Measurements from ENCODE around the gene ASCC1. TPM values are rescaled to one million over a fixed set of nuclear protein-coding genes. Genes with fewer than 3 reads are reported as not detected.
A peak's percentile ranks its signal among the peaks of the same experiment; 100 is the strongest.

ASCC1 gene
- total and polyA plus RNA-seq, 2 of the 13 experiments (the other 11 are each of a cell fraction or from before 2014, with no cell fraction given): 21.6 to 30.1 TPM

DNA sequence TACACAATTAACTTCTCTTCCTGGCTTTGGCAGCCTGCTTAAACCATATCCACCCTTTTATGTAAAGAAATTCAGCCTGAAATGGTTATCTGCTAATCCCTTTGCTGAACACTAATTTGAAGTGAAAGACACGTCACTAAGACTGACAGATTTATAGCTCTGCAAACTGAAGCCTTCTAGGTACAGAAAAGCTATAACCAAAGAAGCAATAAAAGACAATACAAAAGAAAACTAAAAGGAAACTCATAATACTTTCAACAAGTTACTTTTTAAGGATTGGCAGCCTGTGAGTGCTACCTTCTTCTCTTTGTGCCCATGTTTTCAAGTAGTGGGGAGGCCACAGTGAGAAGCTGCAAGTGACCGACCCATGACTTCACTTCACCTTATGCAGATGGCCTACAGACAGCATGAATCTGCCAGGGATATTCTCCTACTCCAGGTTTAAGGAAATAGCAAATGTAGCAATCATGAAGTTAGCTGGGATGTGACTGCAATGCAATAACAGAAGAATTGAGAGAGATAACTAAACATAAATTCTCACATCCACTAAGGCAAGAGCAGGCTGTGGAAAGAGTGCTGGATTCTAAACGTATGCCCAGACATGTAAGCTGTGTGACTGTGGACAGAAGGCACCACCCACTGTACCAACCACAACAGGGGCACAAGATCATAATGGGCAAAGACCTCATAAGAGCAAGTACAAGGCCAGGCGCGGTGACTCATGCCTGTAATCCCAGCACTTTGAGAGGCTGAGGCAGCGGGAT is 117.1 kb downstream of the ASCC1 start (continued):
- TF ChIP-seq, protein P1, sequence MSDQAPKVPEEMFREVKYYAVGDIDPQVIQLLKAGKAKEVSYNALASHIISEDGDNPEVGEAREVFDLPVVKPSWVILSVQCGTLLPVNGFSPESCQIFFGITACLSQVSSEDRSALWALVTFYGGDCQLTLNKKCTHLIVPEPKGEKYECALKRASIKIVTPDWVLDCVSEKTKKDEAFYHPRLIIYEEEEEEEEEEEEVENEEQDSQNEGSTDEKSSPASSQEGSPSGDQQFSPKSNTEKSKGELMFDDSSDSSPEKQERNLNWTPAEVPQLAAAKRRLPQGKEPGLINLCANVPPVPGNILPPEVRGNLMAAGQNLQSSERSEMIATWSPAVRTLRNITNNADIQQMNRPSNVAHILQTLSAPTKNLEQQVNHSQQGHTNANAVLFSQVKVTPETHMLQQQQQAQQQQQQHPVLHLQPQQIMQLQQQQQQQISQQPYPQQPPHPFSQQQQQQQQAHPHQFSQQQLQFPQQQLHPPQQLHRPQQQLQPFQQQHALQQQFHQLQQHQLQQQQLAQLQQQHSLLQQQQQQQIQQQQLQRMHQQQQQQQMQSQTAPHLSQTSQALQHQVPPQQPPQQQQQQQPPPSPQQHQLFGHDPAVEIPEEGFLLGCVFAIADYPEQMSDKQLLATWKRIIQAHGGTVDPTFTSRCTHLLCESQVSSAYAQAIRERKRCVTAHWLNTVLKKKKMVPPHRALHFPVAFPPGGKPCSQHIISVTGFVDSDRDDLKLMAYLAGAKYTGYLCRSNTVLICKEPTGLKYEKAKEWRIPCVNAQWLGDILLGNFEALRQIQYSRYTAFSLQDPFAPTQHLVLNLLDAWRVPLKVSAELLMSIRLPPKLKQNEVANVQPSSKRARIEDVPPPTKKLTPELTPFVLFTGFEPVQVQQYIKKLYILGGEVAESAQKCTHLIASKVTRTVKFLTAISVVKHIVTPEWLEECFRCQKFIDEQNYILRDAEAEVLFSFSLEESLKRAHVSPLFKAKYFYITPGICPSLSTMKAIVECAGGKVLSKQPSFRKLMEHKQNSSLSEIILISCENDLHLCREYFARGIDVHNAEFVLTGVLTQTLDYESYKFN (CRISPR knock-in tag; conservative IDR thresholded peaks at IDR 0.05): 0 out of 2 replicates have a peak, but pooled peaks have one; percentile 7
- TF ChIP-seq, protein P2, sequence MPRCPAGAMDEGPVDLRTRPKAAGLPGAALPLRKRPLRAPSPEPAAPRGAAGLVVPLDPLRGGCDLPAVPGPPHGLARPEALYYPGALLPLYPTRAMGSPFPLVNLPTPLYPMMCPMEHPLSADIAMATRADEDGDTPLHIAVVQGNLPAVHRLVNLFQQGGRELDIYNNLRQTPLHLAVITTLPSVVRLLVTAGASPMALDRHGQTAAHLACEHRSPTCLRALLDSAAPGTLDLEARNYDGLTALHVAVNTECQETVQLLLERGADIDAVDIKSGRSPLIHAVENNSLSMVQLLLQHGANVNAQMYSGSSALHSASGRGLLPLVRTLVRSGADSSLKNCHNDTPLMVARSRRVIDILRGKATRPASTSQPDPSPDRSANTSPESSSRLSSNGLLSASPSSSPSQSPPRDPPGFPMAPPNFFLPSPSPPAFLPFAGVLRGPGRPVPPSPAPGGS (CRISPR knock-in tag; IDR thresholded peaks at IDR 0.05): no peak
- TF ChIP-seq JUNB (CRISPR knock-in tag; IDR thresholded peaks at IDR 0.05; ENCODE audit: borderline replicate concordance) (no peak; the same call in 1 of the 2 replicates), ZNF136 (CRISPR knock-in tag; IDR thresholded peaks at IDR 0.05; ENCODE audit: low read depth) (no peak), TARDBP (CRISPR knock-in tag; IDR thresholded peaks at IDR 0.05) (no peak), PHF21A (CRISPR knock-in tag; IDR thresholded peaks at IDR 0.05) (no peak), ZEB1 (IDR thresholded peaks at IDR 0.05; ENCODE audit: insufficient replicate concordance, low read depth) (no peak), ZNF124 (CRISPR knock-in tag; IDR thresholded peaks at IDR 0.05) (no peak)
- TF ChIP-seq, protein P3, sequence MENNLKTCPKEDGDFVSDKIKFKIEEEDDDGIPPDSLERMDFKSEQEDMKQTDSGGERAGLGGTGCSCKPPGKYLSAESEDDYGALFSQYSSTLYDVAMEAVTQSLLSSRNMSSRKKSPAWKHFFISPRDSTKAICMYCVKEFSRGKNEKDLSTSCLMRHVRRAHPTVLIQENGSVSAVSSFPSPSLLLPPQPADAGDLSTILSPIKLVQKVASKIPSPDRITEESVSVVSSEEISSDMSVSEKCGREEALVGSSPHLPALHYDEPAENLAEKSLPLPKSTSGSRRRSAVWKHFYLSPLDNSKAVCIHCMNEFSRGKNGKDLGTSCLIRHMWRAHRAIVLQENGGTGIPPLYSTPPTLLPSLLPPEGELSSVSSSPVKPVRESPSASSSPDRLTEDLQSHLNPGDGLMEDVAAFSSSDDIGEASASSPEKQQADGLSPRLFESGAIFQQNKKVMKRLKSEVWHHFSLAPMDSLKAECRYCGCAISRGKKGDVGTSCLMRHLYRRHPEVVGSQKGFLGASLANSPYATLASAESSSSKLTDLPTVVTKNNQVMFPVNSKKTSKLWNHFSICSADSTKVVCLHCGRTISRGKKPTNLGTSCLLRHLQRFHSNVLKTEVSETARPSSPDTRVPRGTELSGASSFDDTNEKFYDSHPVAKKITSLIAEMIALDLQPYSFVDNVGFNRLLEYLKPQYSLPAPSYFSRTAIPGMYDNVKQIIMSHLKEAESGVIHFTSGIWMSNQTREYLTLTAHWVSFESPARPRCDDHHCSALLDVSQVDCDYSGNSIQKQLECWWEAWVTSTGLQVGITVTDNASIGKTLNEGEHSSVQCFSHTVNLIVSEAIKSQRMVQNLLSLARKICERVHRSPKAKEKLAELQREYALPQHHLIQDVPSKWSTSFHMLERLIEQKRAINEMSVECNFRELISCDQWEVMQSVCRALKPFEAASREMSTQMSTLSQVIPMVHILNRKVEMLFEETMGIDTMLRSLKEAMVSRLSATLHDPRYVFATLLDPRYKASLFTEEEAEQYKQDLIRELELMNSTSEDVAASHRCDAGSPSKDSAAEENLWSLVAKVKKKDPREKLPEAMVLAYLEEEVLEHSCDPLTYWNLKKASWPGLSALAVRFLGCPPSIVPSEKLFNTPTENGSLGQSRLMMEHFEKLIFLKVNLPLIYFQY (CRISPR knock-in tag; IDR thresholded peaks at IDR 0.05; ENCODE audit: borderline replicate concordance): no peak
- TF ChIP-seq, protein P4, sequence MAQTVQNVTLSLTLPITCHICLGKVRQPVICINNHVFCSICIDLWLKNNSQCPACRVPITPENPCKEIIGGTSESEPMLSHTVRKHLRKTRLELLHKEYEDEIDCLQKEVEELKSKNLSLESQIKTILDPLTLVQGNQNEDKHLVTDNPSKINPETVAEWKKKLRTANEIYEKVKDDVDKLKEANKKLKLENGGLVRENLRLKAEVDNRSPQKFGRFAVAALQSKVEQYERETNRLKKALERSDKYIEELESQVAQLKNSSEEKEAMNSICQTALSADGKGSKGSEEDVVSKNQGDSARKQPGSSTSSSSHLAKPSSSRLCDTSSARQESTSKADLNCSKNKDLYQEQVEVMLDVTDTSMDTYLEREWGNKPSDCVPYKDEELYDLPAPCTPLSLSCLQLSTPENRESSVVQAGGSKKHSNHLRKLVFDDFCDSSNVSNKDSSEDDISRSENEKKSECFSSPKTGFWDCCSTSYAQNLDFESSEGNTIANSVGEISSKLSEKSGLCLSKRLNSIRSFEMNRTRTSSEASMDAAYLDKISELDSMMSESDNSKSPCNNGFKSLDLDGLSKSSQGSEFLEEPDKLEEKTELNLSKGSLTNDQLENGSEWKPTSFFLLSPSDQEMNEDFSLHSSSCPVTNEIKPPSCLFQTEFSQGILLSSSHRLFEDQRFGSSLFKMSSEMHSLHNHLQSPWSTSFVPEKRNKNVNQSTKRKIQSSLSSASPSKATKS (CRISPR knock-in tag; IDR thresholded peaks at IDR 0.05): no peak
- TF ChIP-seq, protein P5, sequence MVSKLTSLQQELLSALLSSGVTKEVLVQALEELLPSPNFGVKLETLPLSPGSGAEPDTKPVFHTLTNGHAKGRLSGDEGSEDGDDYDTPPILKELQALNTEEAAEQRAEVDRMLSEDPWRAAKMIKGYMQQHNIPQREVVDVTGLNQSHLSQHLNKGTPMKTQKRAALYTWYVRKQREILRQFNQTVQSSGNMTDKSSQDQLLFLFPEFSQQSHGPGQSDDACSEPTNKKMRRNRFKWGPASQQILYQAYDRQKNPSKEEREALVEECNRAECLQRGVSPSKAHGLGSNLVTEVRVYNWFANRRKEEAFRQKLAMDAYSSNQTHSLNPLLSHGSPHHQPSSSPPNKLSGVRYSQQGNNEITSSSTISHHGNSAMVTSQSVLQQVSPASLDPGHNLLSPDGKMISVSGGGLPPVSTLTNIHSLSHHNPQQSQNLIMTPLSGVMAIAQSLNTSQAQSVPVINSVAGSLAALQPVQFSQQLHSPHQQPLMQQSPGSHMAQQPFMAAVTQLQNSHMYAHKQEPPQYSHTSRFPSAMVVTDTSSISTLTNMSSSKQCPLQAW (CRISPR knock-in tag; IDR thresholded peaks at IDR 0.05): no peak
- TF ChIP-seq, protein P6, sequence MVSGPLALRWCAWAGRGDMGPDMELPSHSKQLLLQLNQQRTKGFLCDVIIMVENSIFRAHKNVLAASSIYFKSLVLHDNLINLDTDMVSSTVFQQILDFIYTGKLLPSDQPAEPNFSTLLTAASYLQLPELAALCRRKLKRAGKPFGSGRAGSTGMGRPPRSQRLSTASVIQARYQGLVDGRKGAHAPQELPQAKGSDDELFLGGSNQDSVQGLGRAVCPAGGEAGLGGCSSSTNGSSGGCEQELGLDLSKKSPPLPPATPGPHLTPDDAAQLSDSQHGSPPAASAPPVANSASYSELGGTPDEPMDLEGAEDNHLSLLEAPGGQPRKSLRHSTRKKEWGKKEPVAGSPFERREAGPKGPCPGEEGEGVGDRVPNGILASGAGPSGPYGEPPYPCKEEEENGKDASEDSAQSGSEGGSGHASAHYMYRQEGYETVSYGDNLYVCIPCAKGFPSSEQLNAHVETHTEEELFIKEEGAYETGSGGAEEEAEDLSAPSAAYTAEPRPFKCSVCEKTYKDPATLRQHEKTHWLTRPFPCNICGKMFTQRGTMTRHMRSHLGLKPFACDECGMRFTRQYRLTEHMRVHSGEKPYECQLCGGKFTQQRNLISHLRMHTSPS (CRISPR knock-in tag; IDR thresholded peaks at IDR 0.05; ENCODE audit: low read depth): 0 out of 2 replicates have a peak, but pooled peaks have one; percentile 47

Data from HepG2 (cell line).